C4-2B (cell line): ENCODE results near the gene CDH23.

Experiments
- H3K27ac ChIP-seq: fragments of 450-650 bp; 2 replicates; pipeline ENCODE4 v1.5.1; 2017
- ZFX ChIP-seq: fragments of 450-650 bp; IDR thresholded peaks from 2 replicates; pipeline ENCODE4 v1.6.1; 2017
- TF ChIP-seq, protein P1 (sequence below): fragments of 450-650 bp; conservative IDR thresholded peaks from 2 replicates; pipeline ENCODE4 v1.5.1; 2017; ENCODE audit warnings: mild to moderate bottlenecking

CDH23 gene

GRCh38 chr10:71432101-71432905, 35.6 kb downstream of the CDH23 start:
- TF ChIP-seq, protein P1, sequence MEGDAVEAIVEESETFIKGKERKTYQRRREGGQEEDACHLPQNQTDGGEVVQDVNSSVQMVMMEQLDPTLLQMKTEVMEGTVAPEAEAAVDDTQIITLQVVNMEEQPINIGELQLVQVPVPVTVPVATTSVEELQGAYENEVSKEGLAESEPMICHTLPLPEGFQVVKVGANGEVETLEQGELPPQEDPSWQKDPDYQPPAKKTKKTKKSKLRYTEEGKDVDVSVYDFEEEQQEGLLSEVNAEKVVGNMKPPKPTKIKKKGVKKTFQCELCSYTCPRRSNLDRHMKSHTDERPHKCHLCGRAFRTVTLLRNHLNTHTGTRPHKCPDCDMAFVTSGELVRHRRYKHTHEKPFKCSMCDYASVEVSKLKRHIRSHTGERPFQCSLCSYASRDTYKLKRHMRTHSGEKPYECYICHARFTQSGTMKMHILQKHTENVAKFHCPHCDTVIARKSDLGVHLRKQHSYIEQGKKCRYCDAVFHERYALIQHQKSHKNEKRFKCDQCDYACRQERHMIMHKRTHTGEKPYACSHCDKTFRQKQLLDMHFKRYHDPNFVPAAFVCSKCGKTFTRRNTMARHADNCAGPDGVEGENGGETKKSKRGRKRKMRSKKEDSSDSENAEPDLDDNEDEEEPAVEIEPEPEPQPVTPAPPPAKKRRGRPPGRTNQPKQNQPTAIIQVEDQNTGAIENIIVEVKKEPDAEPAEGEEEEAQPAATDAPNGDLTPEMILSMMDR, result no peak
- no peak for TF ChIP-seq ZFX
- no peak overlapping the region for H3K27ac ChIP-seq

DNA sequence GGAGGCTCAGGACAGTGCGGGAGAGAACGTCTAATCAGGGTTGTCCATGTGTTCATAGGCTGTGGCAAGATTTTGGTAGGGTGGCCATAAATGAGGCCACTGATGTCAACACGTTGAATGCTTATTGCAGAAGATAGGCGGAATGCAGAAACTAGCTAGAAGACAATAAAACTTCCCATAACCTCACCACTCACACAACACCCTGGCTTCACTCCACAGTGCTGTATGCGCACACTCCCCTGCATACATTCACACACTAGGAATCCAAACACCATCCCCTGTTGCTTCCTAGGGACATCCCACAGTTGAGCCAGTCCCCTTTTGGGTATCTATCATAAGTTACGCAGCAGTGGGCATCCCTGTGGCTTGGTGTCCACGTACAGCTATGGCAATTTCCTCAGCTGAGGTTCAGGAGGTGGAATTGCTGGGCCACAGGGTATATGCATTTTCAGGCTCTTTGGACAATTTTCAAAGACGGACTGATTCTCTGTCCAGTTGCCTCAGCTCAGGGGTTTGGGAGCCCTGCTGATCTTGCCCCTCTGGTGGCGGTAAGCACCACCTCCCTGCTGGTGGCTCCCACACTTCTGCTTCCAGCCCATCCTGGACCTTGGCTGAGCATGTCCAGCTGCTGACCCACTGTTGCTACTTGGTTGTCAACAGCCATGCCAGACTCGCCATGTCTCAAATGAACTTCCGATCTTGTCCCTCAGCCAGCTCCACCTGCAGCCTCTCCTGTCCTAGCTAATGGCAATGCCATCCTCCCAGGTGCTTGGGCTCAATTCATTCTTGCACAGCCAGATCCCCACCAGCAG, 36.4 kb downstream of the CDH23 start:
- TF ChIP-seq, protein P1, result no peak
- no peak for TF ChIP-seq ZFX
- no peak overlapping the region for H3K27ac ChIP-seq

DNA sequence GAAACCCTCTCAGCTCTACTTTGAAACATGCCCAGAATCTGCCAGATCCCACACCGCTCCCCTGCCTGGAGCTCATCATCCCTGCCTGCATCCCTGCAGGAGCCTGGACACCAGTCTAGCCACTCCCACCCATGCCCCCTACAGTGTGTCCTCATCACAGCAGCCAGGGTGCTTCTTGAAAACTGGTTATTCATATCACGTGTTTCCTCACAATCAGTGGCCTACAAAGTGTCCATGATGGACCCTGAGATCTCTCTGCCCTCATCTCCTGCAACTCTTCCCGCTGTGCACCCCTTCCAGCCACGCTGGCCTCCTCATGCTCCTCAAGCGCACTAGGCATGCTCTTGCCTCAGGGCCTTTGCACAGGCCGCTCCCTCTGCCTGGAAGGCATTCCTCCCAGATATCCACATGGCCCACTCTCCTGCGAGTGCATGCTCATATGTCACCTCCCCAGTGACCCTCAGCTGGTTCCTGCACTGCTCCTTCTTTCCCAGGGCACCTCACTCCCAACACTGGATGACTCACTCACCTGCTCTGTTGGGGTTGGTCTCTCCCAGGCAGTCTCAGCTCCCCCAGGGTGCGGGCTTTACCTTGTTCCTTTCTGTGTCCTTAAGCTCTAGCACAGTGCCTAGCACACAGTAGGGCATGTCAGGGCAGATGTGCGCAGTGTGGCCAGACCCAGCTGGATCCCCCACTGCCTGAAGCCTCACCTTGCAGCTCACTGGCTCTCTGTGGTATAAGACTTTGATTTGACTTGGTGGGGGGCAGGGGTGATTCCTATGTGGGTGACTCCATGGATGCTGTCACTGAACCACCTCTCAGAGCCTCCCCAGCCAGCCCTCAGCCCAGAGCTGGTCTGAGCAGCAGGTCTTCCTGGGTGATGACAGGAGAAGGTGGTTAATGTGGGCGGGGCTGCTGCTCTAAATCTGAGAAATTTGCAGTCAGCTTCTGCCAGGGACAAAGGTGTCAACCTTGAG, 37.3 kb downstream of the CDH23 start:
- H3K27ac ChIP-seq, result no peak overlapping the region
- TF ChIP-seq, protein P1, result no peak
- no peak for TF ChIP-seq ZFX

- TF ChIP-seq ZFX, result no peak
- TF ChIP-seq, protein P1, result no peak
- no peak overlapping the region for H3K27ac ChIP-seq
These were observed 38.2 kb downstream of the CDH23 start for GRCh38 chr10:71434760-71435394.

GRCh38 chr10:71435571-71436267, 39.0 kb downstream of the CDH23 start:
- TF ChIP-seq, protein P1, result no peak
- no peak for TF ChIP-seq ZFX
- H3K27ac ChIP-seq, result no peak overlapping the region

- H3K27ac ChIP-seq, result no peak overlapping the region
- no peak for TF ChIP-seq ZFX
- TF ChIP-seq, protein P1, result no peak
These were observed 39.8 kb downstream of the CDH23 start for GRCh38 chr10:71436268-71437125.
